ENCODE measurements around the gene MAP7.
"Not testable (repeated sequence)": the region's sequence is repeated elsewhere in the genome, so short reads cannot be mapped to it uniquely, and the experiment has no call there.

The MAP7 gene

DNA sequence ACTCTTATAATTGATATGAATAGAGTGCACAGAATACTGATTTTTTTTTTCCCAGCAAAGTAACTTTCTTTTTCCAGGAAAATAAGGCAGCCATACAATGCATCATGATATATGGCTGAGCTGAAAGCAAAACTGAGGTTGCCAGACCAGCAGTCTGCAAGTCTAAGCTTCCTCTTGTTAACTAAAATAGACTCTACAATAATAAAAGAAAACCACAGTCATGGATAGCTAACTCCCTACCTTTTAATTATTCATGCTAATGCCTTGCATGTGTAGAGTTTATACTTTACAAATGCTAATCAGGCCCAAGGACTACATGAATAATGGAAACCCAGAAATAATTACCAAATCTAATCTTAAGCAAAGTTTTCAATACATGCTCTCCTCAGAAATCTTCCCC is 47.4 kb downstream of the MAP7 start:
- DNase-seq: no peak

DNA sequence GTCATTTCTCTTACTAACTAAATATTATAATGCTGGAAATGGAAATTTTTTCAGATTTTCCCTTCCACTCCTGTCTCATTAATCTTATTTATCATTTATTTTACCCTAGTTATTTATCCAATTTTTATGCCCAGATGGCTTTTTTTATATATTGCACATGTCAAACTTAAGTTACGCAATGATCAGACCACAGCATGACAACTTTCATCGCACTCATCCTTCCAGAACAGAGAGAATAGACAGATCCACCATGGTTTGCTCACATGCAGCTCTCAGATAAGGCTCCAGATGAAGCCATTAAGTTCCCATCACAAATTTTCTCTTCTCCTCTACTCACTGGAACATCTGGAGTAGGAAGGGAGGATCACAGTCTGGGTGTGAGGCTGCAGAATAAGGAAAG is 48.7 kb downstream of the MAP7 start:
- no peak for DNase-seq

GRCh38 chr6:136501096-136501495 is 49.1 kb downstream of the MAP7 start:
- no peak for DNase-seq

DNA sequence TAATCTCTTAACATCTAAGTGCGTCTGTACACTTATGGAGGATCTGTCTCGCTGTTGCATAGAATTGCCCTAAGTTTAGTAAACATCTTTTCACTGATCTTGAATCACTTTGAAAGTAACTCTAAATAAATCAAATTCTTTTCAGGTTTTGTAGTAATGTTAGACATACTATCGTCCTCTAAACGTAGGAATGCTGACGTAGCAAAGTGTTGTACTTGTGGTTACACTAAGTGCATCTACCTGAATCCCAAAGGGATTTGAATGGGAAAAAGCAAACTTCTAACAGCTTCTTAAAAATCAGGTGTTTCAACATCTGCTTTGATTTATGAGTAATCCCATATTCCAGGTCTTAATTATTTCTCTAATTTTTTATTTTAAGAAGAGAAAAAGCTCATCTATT is 49.8 kb downstream of the MAP7 start:
- no peak for DNase-seq

GRCh38 chr6:136499370-136499769 is 50.9 kb downstream of the MAP7 start:
- DNase-seq: no peak

DNA sequence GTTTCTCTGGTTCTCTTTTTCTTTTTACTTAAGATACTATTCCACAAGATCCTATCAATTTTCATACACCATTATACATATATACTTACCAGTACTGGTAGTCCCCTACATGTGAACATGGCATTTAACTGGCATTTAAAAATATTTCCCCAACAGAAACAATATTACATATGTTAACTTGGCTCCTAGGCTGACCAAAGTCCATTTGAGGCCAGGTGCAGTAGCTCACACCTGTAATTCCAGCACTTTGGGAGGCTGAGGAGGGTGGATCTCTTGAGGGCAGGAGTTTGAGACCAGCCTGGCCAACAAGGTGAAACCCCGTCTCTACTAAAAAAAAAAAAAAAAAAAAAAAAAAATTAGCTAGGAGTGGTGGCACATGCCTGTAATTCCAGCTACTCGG is 53.8 kb downstream of the MAP7 start:
- DNase-seq: not testable (repeated sequence)

GRCh38 chr6:136494710-136495109 is 55.5 kb downstream of the MAP7 start:
- DNase-seq: no peak

DNA sequence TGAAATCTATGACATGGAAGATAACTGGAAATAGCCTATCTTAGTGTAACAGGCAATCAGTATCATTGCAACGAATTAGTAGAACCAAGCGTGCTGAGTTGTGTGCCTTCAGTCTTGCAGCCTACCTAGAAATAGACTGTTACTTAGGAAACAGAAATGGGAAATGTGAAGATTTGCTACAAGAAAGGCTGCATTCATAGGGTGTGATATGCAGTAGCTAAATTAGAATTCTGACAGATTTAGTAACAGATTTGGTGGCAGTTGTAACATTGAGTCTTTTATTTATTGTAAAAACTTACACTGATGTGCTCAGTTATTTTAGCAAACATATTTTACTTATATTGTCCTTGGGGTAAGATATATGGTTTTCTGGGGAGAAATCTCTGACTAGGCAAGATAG is 56.2 kb downstream of the MAP7 start:
- DNase-seq: no peak

DNA sequence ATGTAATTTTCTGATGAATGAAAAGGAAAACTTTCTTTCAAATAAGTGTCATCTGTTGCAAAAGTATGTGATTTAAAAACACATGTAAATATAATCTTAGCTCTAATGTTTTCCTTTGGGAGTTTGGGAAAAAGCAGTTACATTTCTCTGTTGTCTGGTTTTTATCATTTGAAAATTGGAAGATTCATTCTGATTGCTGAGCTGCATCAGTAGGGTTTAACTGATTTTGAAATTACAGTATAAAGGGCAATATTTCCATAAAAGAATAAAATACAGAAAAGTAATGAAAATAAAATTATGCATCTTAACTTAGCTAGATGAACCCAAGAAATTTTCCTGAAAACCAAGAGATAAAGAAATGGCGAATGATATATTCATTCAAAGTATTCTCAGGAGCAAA is 57.8 kb downstream of the MAP7 start:
- no peak for DNase-seq

DNA sequence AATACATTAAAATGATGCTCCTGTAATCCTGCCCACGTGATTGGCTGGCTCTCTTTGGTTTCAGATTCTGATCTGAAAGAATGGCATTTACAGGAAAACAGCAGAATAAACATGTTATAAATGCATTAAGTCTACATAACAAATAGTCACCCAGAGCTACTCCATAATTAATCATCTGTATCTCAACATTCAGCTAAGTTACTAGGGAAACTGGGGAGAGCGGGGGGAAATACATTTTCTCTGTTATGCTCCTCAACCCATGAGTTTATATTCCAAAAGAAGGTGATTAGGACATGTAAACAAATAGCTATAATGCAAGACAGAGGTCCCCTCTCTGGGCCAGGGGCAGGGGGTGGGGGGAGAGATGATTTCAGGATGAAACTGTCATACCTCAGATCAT is 58.5 kb downstream of the MAP7 start:
- no peak for DNase-seq

- no peak for DNase-seq
Measured at GRCh38 chr6:136491251-136491650, 59.0 kb downstream of the MAP7 start.

- DNase-seq: not testable (repeated sequence)
Measured at GRCh38 chr6:136489689-136490033, 60.6 kb downstream of the MAP7 start.

GRCh38 chr6:136487759-136488425 is 62.3 kb downstream of the MAP7 start:
- no peak for DNase-seq

DNA sequence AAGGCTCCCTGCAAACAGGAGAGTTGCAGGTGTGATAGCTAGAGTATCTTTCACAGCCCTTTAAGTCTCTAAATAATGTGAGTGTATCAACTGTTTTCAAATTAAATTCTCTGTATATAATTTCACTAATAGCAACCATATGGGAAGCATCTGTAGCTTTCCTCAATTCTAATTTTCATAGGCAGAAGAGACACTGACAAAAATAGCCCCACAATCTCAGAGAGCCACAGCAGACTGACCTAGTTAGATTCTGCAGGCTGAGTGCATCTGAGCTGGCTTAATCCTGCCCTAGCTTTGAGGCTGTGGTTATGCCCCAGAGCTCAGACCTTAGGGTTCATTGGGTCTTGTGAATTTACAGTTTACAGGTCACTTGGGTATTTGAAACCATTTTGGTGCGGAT is 63.9 kb downstream of the MAP7 start:
- DNase-seq: no peak

GRCh38 chr6:136483906-136484305 is 66.3 kb downstream of the MAP7 start:
- DNase-seq: no peak

DNA sequence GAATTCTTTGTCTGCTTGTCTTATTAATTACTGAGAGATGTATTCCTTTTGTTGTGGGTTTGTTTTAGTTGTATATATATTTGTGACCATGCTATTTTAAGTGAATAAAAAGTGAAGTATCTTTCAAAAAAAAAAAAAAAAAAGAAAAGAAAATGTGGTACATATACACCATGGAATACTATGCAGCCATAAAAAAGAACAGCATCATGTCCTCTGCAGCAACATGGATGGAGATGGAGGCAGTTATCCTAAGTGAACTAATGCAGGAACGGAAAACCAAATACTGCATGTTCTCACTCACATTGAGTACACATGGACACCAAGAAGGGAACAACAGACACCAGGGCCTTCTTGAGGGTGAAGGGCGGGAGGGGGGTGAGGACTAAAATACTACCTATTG is 67.2 kb downstream of the MAP7 start:
- DNase-seq: not testable (repeated sequence)

DNA sequence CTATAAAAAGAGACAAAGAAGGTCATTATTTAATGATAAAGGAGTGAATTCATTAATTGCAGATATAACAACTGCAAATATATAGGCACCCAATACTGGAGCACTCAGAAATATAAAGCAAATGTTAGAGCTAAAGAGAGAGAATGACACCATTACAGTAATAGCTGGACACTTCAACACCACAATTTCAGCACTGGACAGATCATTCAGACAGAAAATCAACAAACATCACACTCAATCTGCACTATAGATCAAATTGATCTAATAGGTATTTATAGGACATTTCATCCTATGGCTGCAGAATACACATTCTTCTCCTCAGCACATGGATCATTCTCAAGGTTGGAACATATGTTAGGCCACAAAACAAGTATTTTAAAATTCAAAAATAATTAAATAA is 72.7 kb downstream of the MAP7 start:
- no peak for DNase-seq

DNA sequence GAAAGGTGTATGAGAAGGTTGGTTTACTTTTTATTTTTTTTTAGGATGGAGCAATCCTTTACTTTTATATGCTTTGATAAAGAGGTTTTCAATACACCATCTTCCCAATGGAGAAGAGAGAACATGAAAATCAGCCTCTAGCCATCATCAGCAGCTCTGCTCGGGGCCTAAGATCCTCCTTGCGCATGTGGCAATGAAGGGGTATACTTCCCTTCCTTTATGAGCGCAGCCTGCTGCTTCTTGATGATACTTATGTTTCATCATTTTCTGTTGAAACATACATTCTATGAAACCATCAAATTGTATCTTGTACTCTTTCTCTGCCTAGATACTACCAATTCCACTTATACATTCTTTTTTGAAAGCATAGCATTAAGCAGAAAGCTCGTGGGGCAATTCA is 74.5 kb downstream of the MAP7 start:
- DNase-seq: no peak

GRCh38 chr6:136474241-136474640 is 76.0 kb downstream of the MAP7 start:
- no peak for DNase-seq

- DNase-seq: no peak
Measured at GRCh38 chr6:136471922-136472321, 78.3 kb downstream of the MAP7 start.

GRCh38 chr6:136471372-136471771 is 78.8 kb downstream of the MAP7 start:
- no peak for DNase-seq

DNA sequence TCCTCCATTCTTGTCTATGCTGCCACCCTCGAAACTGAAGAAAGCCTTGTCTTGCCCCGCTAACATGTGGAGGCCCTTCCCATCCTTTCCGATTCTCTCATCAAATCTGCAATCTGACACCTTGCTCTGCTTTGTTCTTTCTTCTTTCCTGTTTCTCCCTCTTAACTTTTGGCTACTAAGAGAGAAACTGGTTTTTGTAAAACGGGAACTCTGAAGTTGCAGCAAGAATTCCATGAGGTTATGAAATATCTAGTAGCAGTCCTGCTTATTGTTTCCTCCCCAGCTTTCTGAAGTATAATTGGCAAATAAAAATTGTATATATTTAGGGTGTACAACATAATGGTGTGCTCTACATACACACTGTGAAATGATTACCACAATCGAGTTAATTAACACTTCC is 80.2 kb downstream of the MAP7 start:
- DNase-seq: no peak

- DNase-seq: no peak
Measured at GRCh38 chr6:136469154-136469553, 81.1 kb downstream of the MAP7 start.

DNA sequence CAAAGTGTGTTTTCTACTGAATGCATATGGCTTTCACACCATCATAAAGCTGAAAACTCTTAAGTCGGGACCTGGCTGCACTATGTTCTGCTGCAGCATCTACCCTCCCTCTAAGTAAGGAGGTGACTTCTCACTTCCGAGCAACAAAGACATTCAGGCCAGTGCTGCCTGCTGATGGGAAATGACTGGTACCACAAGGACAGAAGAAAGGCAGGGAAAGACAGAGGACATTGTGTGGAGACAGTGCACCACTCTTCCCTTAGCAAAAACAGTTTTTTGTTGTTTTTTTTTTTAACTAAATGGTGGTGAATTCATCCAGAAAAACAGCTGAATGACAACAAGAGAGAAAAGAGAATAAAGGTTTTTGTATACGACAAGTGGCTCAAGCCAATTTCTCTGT is 81.5 kb downstream of the MAP7 start:
- DNase-seq: peak; percentile 82

GRCh38 chr6:136467186-136467585 is 83.0 kb downstream of the MAP7 start:
- DNase-seq: peak; percentile 52

DNA sequence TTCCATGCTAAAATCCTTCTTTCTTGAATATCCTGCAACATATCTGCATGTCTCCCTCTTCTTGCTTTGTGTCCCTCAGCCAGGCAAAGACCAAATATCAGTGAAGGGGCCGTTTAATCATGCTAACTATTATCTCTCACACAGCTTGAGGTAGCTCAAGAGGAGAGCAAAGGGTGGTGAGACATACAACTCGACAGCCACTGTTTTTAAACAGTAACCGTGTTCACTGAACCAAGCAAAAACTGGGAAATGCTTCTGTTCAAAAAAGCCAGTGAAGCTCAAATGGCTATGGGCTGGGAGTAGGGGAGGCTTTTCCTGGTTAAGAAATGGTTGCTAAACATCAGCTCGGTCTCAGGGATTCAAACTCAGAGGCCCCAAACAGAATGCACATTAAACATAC is 83.4 kb downstream of the MAP7 start:
- peak; percentile 52 for DNase-seq

Data from midbrain (tissue), 1 donor.